IMR-90 (cell line): ENCODE data around the gene ATP13A1. TPM values are rescaled to one million over a fixed set of nuclear protein-coding genes. Genes with fewer than 3 reads are reported as not detected.

Experiments used
- ATAC-seq: fragments of 200-7000 bp; cut with Tn5 transposase; 2 replicates; pipeline ENCODE4 v1.9.1; 2020; ENCODE audit warnings: low read depth, mild to moderate bottlenecking, moderate library complexity
- BruUV-seq: library from RNA; stranded (reverse); fragments of 400-500 nt; replicated peaks from 2 replicates; lab custom pipeline; 2021; lab: Mats Ljungman, UMichigan
- CTCF ChIA-PET: fragments of 300-600 bp; formaldehyde crosslinking; extraction: SDS; loops from one replicate; lab custom pipeline; 2021; ENCODE audit warnings: antibody characterized with exemption; lab: Yijun Ruan, JAX
- POLR2A ChIA-PET: fragments of 300-600 bp; sonication (Branson Sonifier 250); formaldehyde crosslinking; loops from one replicate; lab custom pipeline; 2022; ENCODE audit warnings: antibody characterized with exemption; ENCODE audit not compliant: unreplicated experiment; lab: Charles Lee
- DNase-seq: peaks from one replicate; pipeline ENCODE4 v3.0.0; 2013
- H2AFZ ChIP-seq: replicated peaks from 2 replicates; pipeline ENCODE3; 2013; ENCODE audit warnings: low read length, mild to moderate bottlenecking; ENCODE audit not compliant: poor library complexity
- H2AK5ac ChIP-seq: 2 replicates; pipeline ENCODE4 v1.6.1; 2013; ENCODE audit warnings: low read depth, low read length, inconsistent platforms
- H2AK9ac ChIP-seq: replicated peaks from 2 replicates; pipeline ENCODE3; 2013; ENCODE audit warnings: mild to moderate bottlenecking, low read depth, low read length, moderate library complexity; ENCODE audit not compliant: poor library complexity
- H2BK120ac ChIP-seq: 2 replicates; pipeline ENCODE4 v1.6.1; 2013; ENCODE audit warnings: low read depth, low read length, inconsistent platforms
- H2BK15ac ChIP-seq: 3 replicates; pipeline ENCODE4 v1.6.1; 2013; ENCODE audit warnings: low read depth, low read length, inconsistent platforms
- H2BK20ac ChIP-seq: 2 replicates; pipeline ENCODE4 v1.6.1; 2013; ENCODE audit warnings: low read depth, mild to moderate bottlenecking, inconsistent platforms, low read length, moderate library complexity
- H2BK5ac ChIP-seq: 2 replicates; pipeline ENCODE4 v1.6.1; 2013; ENCODE audit warnings: mild to moderate bottlenecking, low read depth, low read length, inconsistent platforms; ENCODE audit not compliant: poor library complexity, severe bottlenecking
- H3K14ac ChIP-seq: replicated peaks from 2 replicates; pipeline ENCODE4 v1.6.1; 2013; ENCODE audit warnings: low read depth, low read length, inconsistent platforms
- H3K18ac ChIP-seq: 2 replicates; pipeline ENCODE4 v1.6.1; 2013; ENCODE audit warnings: low read depth, low read length, control low read depth
- H3K23ac ChIP-seq: 2 replicates; pipeline ENCODE4 v1.6.1; 2013; ENCODE audit warnings: low read depth, low read length, inconsistent platforms
- H3K27ac ChIP-seq: 2 replicates; pipeline ENCODE4 v1.5.1; 2013; ENCODE audit warnings: mild to moderate bottlenecking, control low read depth, low read length; ENCODE audit not compliant: insufficient read depth
- H3K27me3 ChIP-seq: 2 replicates; pipeline ENCODE4 v1.6.1; 2013; ENCODE audit warnings: low read length; ENCODE audit not compliant: control insufficient read depth, insufficient read depth
- H3K36me3 ChIP-seq: 2 replicates; pipeline ENCODE4 v1.6.1; 2013; ENCODE audit warnings: low read length, mixed read lengths; ENCODE audit not compliant: control insufficient read depth, insufficient read depth
- H3K4ac ChIP-seq: 2 replicates; pipeline ENCODE4 v1.6.1; 2013; ENCODE audit warnings: low read depth, low read length, inconsistent platforms
- H3K4me1 ChIP-seq: 2 replicates; pipeline ENCODE4 v1.6.1; 2013; ENCODE audit warnings: low read length, mixed read lengths; ENCODE audit not compliant: control insufficient read depth, insufficient read depth
- H3K4me2 ChIP-seq: 2 replicates; pipeline ENCODE4 v1.6.1; 2013; ENCODE audit warnings: low read depth, mild to moderate bottlenecking, control low read depth, low read length, moderate library complexity
- H3K4me3 ChIP-seq: 2 replicates; pipeline ENCODE4 v1.5.1; 2013; ENCODE audit warnings: low read depth, mild to moderate bottlenecking, control low read depth, low read length, moderate library complexity; ENCODE audit not compliant: insufficient read depth
- H3K56ac ChIP-seq: 2 replicates; pipeline ENCODE4 v1.6.1; 2013; ENCODE audit warnings: low read length, inconsistent platforms; ENCODE audit not compliant: insufficient read depth; ENCODE audit errors: extremely low read depth
- H3K79me1 ChIP-seq, 2 experiments: 2 replicates each; pipeline ENCODE4 v1.6.1; 2013; ENCODE audit warnings: low read length in 2 of 2, inconsistent platforms in 1 of 2, low read depth in 1 of 2
- H3K9ac ChIP-seq: 2 replicates; pipeline ENCODE4 v1.6.1; 2013; ENCODE audit warnings: low read depth, low read length, control low read depth
- H3K9me1 ChIP-seq: 2 replicates; pipeline ENCODE4 v1.6.1; 2013; ENCODE audit warnings: low read length, inconsistent platforms; ENCODE audit not compliant: insufficient read depth
- H3K9me3 ChIP-seq: 2 replicates; pipeline ENCODE4 v1.6.1; 2013; ENCODE audit warnings: low read length; ENCODE audit not compliant: control insufficient read depth, insufficient read depth
- H4K20me1 ChIP-seq: 2 replicates; pipeline ENCODE4 v1.6.1; 2013; ENCODE audit warnings: low read length, inconsistent platforms; ENCODE audit not compliant: insufficient read depth
- H4K5ac ChIP-seq: 2 replicates; pipeline ENCODE4 v1.6.1; 2013; ENCODE audit warnings: mild to moderate bottlenecking, low read depth, low read length, control low read depth
- H4K8ac ChIP-seq, 2 experiments: 2 replicates each; pipeline ENCODE4 v1.6.1; 2013; ENCODE audit warnings: low read depth in 2 of 2, low read length in 2 of 2, control low read depth in 1 of 2, inconsistent platforms in 1 of 2
- H4K91ac ChIP-seq: 2 replicates; pipeline ENCODE4 v1.6.1; 2013; ENCODE audit warnings: low read depth, low read length, inconsistent platforms; ENCODE audit not compliant: insufficient read depth
- BHLHE40 ChIP-seq: fragments of 150-350 bp; IDR thresholded peaks from 2 replicates; pipeline ENCODE4 v1.6.1; 2016; ENCODE audit warnings: mild to moderate bottlenecking, low read depth, low read length
- CHD1 ChIP-seq: IDR thresholded peaks from 2 replicates; pipeline ENCODE4 v1.6.1; 2012; ENCODE audit warnings: low read depth, low read length, improper control_type of control experiment
- FOS ChIP-seq: fragments of 150-350 bp; IDR thresholded peaks from 2 replicates; pipeline ENCODE4 v1.6.1; 2016; ENCODE audit warnings: low read depth, low read length
- MAFK ChIP-seq: IDR thresholded peaks from 2 replicates; pipeline ENCODE4 v1.6.1; 2012; ENCODE audit warnings: low read depth, low read length, improper control_type of control experiment
- MAZ ChIP-seq: IDR thresholded peaks from 2 replicates; pipeline ENCODE4 v1.6.1; 2012; ENCODE audit warnings: low read depth, mild to moderate bottlenecking, low read length, improper control_type of control experiment, moderate library complexity, borderline replicate concordance
- MXI1 ChIP-seq: IDR thresholded peaks from 2 replicates; pipeline ENCODE4 v1.6.1; 2012; ENCODE audit warnings: low read depth, mild to moderate bottlenecking, low read length, moderate library complexity, borderline replicate concordance
- NFE2L2 ChIP-seq: fragments of 150-350 bp; IDR thresholded peaks from 2 replicates; pipeline ENCODE4 v1.6.1; 2016; ENCODE audit warnings: low read depth, mild to moderate bottlenecking, low read length
- RCOR1 ChIP-seq: IDR thresholded peaks from 2 replicates; pipeline ENCODE4 v1.6.1; 2012; ENCODE audit warnings: mild to moderate bottlenecking, low read length, improper control_type of control experiment; ENCODE audit not compliant: insufficient replicate concordance
- RFX5 ChIP-seq: IDR thresholded peaks from 2 replicates; pipeline ENCODE4 v1.8.0; 2012; ENCODE audit warnings: low read depth, mild to moderate bottlenecking, low read length, moderate library complexity
- SMC3 ChIP-seq: fragments of 150-350 bp; IDR thresholded peaks from 2 replicates; pipeline ENCODE4 v1.6.1; 2016; ENCODE audit warnings: low read depth, mild to moderate bottlenecking, antibody characterized with exemption, low read length, moderate library complexity
- WGBS, 2 experiments: methylation state at CpG; one replicate each; pipeline versions ENCODE4 v1.1.5 to v1.1.7; 2013; ENCODE audit warnings: missing lambda C conversion rate in 2 of 2; ENCODE audit not compliant: insufficient read length in 1 of 2; ENCODE audit errors: extremely low coverage in 2 of 2; 5-methylcytosine and 5-hydroxymethylcytosine counted together
- dilution Hi-C: fragments of 300-500 bp; cut with HindIII; formaldehyde crosslinking; loops from one replicate; pipeline ENCODE4 v1.14.3; 2018; ENCODE audit warnings: low sequenced_read_pairs; ENCODE audit not compliant: unreplicated experiment
- in situ Hi-C: fragments of 300-500 bp; cut with MboI; formaldehyde crosslinking; loops from 3 replicates; pipeline ENCODE4 v1.14.3; 2019; ENCODE audit warnings: low sequenced_read_pairs, inconsistent platforms, mixed read lengths
- intact Hi-C: fragments of 100-400 bp; cut with micrococcal nuclease; formaldehyde crosslinking; loops from 2 replicates; pipeline ENCODE4 v1.10.0; 2022
- polyA plus RNA-seq, 3 experiments: library from polyadenylated mRNA; depleted of rRNA; stranded (reverse); fragments of >200 nt; gene quantifications; 2 replicates each; pipeline ENCODE4 v1.2.3, GENCODE V29; 2012; ENCODE audit warnings: low replicate concordance in 1 of 3
- total RNA-seq: library from RNA; depleted of rRNA; stranded (reverse); fragments of >200 nt; gene quantifications from 2 replicates; pipeline ENCODE4 v1.2.3, GENCODE V29; 2012
- TF ChIP-seq, protein P1 (sequence below): fragments of 150-350 bp; IDR thresholded peaks from 2 replicates; pipeline ENCODE4 v1.6.1; 2016; ENCODE audit warnings: low read depth, mild to moderate bottlenecking, low read length, moderate library complexity, borderline replicate concordance
- TF ChIP-seq, protein P2 (sequence below): conservative IDR thresholded peaks from 2 replicates; pipeline ENCODE4 v1.5.1; 2012; ENCODE audit warnings: mild to moderate bottlenecking, low read depth, low read length, improper control_type of control experiment

The ATP13A1 gene
- total and polyA plus RNA-seq, 2 of the 4 experiments (the other 2 are of a cell fraction): 13.3 to 43.8 TPM

DNA sequence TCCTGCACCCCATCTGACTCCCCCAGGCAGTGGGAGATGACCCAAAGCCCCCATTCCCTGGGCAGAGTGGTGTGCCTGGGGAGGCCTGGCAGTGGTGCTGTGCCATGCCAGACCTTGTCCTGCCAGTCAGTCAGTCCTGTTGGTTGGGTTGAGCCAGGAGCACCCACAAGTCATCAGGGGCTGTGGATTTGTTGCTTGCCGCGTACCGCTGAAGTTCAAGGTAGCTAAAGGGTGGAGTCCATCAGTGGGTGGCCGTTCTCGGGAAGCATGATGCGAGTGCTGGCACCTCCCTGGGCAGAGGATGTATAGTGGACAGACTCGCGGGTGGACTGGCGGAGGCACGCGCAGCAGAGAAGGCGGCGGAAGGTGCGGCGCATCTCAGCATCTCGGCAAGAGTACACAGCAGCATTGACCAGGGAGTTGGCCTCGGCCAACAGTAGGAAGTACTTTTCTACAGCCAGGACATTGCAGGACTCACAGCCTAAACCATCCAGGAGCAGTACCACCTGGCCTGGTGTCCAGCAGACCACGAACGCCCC is 39.4 kb downstream of the ATP13A1 start:
- Histone ChIP-seq H4K91ac (no peak overlapping the region), H3K56ac (no peak overlapping the region), H2BK5ac (no peak overlapping the region), H3K27me3 (no peaks in the 10 kb centered on the region; the same call in 1 of the 2 replicates), H2AK9ac (no peak overlapping the region), H2AK5ac (no peak overlapping the region), H4K8ac (no peak overlapping the region), H3K9me3 (no peaks in the 10 kb centered on the region), H3K14ac (no peak overlapping the region), H3K4ac (no peak overlapping the region), H3K9ac (no peak overlapping the region), H3K27ac (no peak overlapping the region), H2AFZ (no peak overlapping the region), H3K18ac (no peak overlapping the region), H3K23ac (no peak overlapping the region), H3K4me2 (no peak overlapping the region), H3K9me1 (peaks cover 3% of the 10 kb centered on the region; the same call in 1 of the 2 replicates), H2BK20ac (no peak overlapping the region), H4K20me1 (no peaks in the 10 kb centered on the region), H4K5ac (no peak overlapping the region), H2BK120ac (no peak overlapping the region), H3K4me3 (no peak overlapping the region), H2BK15ac (no peak overlapping the region), H3K36me3 (no peaks in the 10 kb centered on the region), H3K79me1 (no peaks in the 10 kb centered on the region), H3K4me1 (no peaks in the 10 kb centered on the region)
- 95% methylated on average over 8 of the region's 19 CpGs; no CpG with 5 or more reads in 1 of the 2 experiments for WGBS, 2 experiments
- no TSS peak for BruUV-seq
- POLR2A ChIA-PET: interaction anchor here (0.6 kb wide), 1 partner anchor 64 kb away, joined by 3 read pairs; no protein-coding TSS in a partner anchor
- intact Hi-C loops: no loop called here
- DNase-seq: no peak
- CTCF ChIA-PET: interaction anchor here (1.1 kb wide), 1 partner anchor 70 kb away, joined by 3 read pairs; no protein-coding TSS in a partner anchor
- ATAC-seq: no peak
- TF ChIP-seq FOS: no peak
- TF ChIP-seq MXI1: no peak
- TF ChIP-seq SMC3: no peak
- no peak for TF ChIP-seq CHD1
- no peak for TF ChIP-seq NFE2L2
- TF ChIP-seq, protein P1, sequence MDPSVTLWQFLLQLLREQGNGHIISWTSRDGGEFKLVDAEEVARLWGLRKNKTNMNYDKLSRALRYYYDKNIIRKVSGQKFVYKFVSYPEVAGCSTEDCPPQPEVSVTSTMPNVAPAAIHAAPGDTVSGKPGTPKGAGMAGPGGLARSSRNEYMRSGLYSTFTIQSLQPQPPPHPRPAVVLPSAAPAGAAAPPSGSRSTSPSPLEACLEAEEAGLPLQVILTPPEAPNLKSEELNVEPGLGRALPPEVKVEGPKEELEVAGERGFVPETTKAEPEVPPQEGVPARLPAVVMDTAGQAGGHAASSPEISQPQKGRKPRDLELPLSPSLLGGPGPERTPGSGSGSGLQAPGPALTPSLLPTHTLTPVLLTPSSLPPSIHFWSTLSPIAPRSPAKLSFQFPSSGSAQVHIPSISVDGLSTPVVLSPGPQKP: no peak
- no peak for TF ChIP-seq MAZ
- no peak for TF ChIP-seq RFX5
- TF ChIP-seq, protein P2, sequence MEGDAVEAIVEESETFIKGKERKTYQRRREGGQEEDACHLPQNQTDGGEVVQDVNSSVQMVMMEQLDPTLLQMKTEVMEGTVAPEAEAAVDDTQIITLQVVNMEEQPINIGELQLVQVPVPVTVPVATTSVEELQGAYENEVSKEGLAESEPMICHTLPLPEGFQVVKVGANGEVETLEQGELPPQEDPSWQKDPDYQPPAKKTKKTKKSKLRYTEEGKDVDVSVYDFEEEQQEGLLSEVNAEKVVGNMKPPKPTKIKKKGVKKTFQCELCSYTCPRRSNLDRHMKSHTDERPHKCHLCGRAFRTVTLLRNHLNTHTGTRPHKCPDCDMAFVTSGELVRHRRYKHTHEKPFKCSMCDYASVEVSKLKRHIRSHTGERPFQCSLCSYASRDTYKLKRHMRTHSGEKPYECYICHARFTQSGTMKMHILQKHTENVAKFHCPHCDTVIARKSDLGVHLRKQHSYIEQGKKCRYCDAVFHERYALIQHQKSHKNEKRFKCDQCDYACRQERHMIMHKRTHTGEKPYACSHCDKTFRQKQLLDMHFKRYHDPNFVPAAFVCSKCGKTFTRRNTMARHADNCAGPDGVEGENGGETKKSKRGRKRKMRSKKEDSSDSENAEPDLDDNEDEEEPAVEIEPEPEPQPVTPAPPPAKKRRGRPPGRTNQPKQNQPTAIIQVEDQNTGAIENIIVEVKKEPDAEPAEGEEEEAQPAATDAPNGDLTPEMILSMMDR: no peak
- no peak for TF ChIP-seq RCOR1
- TF ChIP-seq MAFK: no peak
- TF ChIP-seq BHLHE40: no peak
- dilution Hi-C loops: no loop called here
- in situ Hi-C loops: no loop called here
